Adrenal gland (tissue), 12 donors: ENCODE measurements around the gene NCKAP5L. TPM values are rescaled to one million over a fixed set of nuclear protein-coding genes. Genes with fewer than 3 reads are reported as not detected.

Experiments used
- DNase-seq, 7 donors: peaks; one replicate each; pipeline ENCODE4 v3.0.0-alpha.2; 2019 to 2020
- H3K27ac ChIP-seq, 5 donors: fragments of 200-600 bp; sonication (generic) in 4 of 5; 1 replicate in 3 of 5; 2 replicates in 2 of 5; pipeline versions ENCODE4 v1.5.1 to v1.8.0; 2016 to 2020; ENCODE audit warnings: mild to moderate bottlenecking in 1 of 5
- H3K27me3 ChIP-seq: fragments of 200-600 bp; 2 replicates; pipeline ENCODE4 v1.8.0; 2021
- H3K36me3 ChIP-seq, 2 donors: fragments of 200-600 bp; replicated peaks in 1 of 2; 1 replicate in 1 of 2; 2 replicates in 1 of 2; pipeline versions ENCODE4 v1.5.1 to v1.8.0; 2018 to 2022
- H3K4me1 ChIP-seq, 2 donors: fragments of 200-600 bp; replicated peaks in 1 of 2; 1 replicate in 1 of 2; 2 replicates in 1 of 2; pipeline versions ENCODE4 v1.5.1 to v1.8.0; 2018 to 2021
- H3K4me3 ChIP-seq, 4 donors: fragments of 200-600 bp; sonication (generic) in 3 of 4; one replicate each; pipeline ENCODE4 v1.5.1; 2016 to 2018
- H3K9me3 ChIP-seq, 3 donors: fragments of 200-600 bp; sonication (generic) in 1 of 3; replicated peaks in 1 of 3; 1 replicate in 2 of 3; 2 replicates in 1 of 3; pipeline versions ENCODE4 v1.5.1 to v1.8.0; 2016 to 2021
- POLR2A ChIP-seq, 2 donors: fragments of 450-650 bp; IDR thresholded peaks; one replicate each; pipeline ENCODE4 v1.6.1; 2017; ENCODE audit warnings: antibody characterized with exemption in 2 of 2, mild to moderate bottlenecking in 2 of 2, moderate library complexity in 1 of 2
- WGBS, 4 donors: extraction: QIAGEN DNeasy Blood & Tissue Kit in 2 of 4; methylation state at CpG; one replicate each; pipeline versions ENCODE4 v1.1.5 to v1.1.7; 2013 to 2017; 5-methylcytosine and 5-hydroxymethylcytosine counted together
- intact Hi-C, 2 donors: fragments of 100-400 bp; cut with DNase I; formaldehyde crosslinking; loops; one replicate each; pipeline versions ENCODE4 v1.14.1 to v1.15.0; 2022 to 2023
- polyA plus RNA-seq, 3 donors: library from polyadenylated mRNA; stranded (reverse); fragments of 200-250 nt in 2 of 3; fragments of 350-450 nt in 1 of 3; fragmentation: Illumina TruSeq in 1 of 3; extraction: RNeasy Lipid Tissue Mini Kit (QIAGEN cat#74804) in 1 of 3; gene quantifications; one replicate each; pipeline ENCODE4 v1.2.3, GENCODE V29; 2013 to 2014
- total RNA-seq, 9 donors: library from RNA; depleted of rRNA in 4 of 9; stranded (reverse); fragments of >200 nt in 4 of 9; fragments of 120-200 nt in 1 of 9; fragmentation: NEBNext Ultra II Directional in 1 of 9; extraction: Animal tissue kit (Norgen Biotek cat#: 25700) in 1 of 9; gene quantifications; one replicate each; pipeline versions ENCODE4 v1.1.0 to v1.2.4, GENCODE V29; 2013 to 2023
- TF ChIP-seq, protein P1 (sequence below), 6 experiments: fragments of 450-650 bp in 4 of 6; fragments of 200-600 bp in 2 of 6; sonication (generic) in 1 of 6; IDR thresholded peaks; 1 replicate in 5 of 6; 2 replicates in 1 of 6; pipeline versions ENCODE4 v1.5.1 to v1.8.0; 2016 to 2021; ENCODE audit warnings: antibody characterized with exemption in 6 of 6, mild to moderate bottlenecking in 2 of 6, moderate library complexity in 1 of 6
- donor health status: healthy with polysubstance abuse.
- donor health status: Bipolar disorder and iron deficiency.
- donor health status: DM: yes; HTN: yes; CAD: no.
- donor health status: DM: no; HTN: no; CAD: no.
- donor health status: DM: no; HTN: no; CAD: no.
- donor health status: DM: yes; HTN: yes; CAD: no.

The NCKAP5L gene
- total and polyA plus RNA-seq, 12 donors, result 5.5 to 143 (median 38.4) TPM

DNA sequence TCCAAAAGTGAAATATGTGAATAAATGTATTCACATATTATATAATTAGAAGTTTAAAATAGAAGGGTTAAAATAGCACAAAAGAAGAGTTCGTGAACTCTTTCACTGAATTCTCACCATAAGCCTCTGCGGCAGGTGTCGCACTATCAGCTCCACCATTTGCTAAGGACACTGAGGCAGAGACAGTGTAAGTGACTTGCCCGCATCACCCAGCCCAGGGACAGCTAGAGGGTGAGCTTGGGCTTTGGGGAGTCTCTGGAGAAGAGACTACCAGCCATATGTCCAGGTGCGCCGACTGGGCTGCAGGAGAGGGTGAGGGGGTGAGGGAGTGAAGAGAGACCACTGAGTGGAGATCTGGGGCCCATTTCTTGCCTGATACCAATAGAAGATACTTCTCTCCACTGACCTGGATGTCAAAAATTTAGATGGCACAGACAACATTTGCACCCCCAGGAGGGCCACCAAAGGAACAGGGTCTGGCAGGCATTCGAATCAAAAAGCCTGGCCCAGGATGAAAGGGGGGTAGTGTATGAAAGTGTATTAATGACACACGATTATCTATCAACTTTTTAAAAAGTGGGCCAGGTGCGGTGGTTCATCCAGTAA, 47.0 kb upstream of the NCKAP5L start:
- Histone ChIP-seq H3K27me3 (no peaks in the 10 kb centered on the region), H3K4me1 (peaks cover 0 to 10% of the 10 kb centered on the region in 2 donors), H3K9me3 (no peaks in the 10 kb centered on the region), H3K27ac (no peak overlapping the region), H3K4me3 (no peak overlapping the region), H3K36me3 (no peaks in the 10 kb centered on the region)
- WGBS, 4 donors, result 89 to 93% (median 91%) methylated on average over 9 of the region's 9 CpGs
- peak in 1 of 7 donors; percentile 45 for DNase-seq
- no peak for TF ChIP-seq POLR2A (IDR thresholded peaks at IDR 0.05)
- TF ChIP-seq, protein P1, sequence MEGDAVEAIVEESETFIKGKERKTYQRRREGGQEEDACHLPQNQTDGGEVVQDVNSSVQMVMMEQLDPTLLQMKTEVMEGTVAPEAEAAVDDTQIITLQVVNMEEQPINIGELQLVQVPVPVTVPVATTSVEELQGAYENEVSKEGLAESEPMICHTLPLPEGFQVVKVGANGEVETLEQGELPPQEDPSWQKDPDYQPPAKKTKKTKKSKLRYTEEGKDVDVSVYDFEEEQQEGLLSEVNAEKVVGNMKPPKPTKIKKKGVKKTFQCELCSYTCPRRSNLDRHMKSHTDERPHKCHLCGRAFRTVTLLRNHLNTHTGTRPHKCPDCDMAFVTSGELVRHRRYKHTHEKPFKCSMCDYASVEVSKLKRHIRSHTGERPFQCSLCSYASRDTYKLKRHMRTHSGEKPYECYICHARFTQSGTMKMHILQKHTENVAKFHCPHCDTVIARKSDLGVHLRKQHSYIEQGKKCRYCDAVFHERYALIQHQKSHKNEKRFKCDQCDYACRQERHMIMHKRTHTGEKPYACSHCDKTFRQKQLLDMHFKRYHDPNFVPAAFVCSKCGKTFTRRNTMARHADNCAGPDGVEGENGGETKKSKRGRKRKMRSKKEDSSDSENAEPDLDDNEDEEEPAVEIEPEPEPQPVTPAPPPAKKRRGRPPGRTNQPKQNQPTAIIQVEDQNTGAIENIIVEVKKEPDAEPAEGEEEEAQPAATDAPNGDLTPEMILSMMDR (IDR thresholded peaks at IDR 0.05), result no peak
- intact Hi-C loops, result no loop called here

DNA sequence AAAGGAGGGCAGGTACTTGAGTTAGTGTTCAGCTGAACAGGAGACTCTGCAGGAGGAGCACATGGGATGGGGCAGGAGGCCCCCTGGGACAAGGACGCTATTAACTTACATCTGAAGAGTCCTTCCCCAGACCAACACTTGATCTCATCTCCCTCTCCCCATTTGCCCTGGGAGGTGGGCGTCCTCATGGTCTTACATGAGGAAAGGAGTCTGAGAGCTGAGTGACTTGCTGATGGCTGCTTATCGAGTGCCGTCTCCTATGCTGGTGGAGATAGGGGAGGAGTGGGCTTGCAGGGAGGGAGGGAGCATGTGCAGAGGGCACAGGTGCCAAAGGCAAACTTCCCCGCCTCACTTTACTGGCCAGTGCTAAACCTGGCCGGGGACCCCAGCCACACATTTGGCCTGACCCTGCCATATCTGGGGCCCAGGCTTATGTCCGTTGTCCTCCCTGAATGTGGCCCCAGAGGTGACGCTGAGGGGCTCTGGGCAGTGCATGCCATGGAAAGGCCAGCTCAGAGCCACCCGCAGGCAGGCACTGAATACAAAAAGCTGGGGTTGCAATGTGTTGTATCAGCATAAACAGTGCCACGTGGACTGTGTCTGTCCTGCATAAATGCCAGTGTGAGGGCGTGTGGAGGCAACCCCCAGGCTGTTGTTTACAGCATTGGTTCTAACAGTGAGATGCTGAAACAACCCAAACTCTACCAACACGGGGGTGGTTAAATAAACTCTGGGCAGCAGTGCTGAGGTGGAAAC, 46.1 kb upstream of the NCKAP5L start:
- no peak for TF ChIP-seq POLR2A (IDR thresholded peaks at IDR 0.05)
- TF ChIP-seq, protein P1 (IDR thresholded peaks at IDR 0.05), result no peak
- Histone ChIP-seq H3K27ac (no peak overlapping the region), H3K4me3 (no peak overlapping the region), H3K36me3 (no peaks in the 10 kb centered on the region), H3K4me1 (peaks cover 0 to 11% of the 10 kb centered on the region in 2 donors), H3K9me3 (no peaks in the 10 kb centered on the region), H3K27me3 (no peaks in the 10 kb centered on the region)
- DNase-seq, result peak in 1 of 7 donors; percentile 50
- intact Hi-C loops, result no loop called here
- WGBS, 4 donors, result 70 to 80% (median 75%) methylated on average over 8 to 12 of the region's 12 CpGs

DNA sequence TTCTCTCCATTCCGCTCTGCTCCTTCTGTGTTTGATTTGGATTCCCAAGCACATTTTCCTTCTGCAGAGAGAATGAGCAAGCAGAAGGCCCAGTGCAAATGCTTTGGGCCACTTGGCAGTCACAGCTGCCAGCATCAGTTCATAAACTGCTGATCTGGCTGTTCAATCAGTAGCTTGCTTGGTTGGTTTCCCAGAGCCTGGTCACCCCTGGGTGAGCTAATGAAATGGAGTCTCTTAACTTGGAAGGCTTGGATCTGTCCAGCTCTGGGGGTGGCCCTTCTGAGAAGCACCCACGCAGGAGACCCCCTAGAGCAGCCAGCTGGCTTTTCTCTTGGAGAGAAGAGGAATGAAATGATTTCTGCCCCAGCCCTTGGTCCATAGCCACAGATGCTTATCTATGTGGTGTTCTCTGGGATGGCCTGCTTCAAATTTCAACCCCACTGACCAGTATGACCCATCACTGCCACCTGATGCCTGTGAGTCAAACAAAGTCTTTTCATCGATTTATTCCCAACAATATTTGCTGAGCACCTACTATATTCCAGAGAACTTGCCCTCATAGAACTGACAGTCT, 45.2 kb upstream of the NCKAP5L start:
- Histone ChIP-seq H3K27ac (no peak overlapping the region), H3K36me3 (no peaks in the 10 kb centered on the region), H3K27me3 (no peaks in the 10 kb centered on the region), H3K9me3 (no peaks in the 10 kb centered on the region), H3K4me3 (no peak overlapping the region), H3K4me1 (peaks cover 0 to 20% of the 10 kb centered on the region in 2 donors)
- TF ChIP-seq, protein P1 (IDR thresholded peaks at IDR 0.05), result no peak
- no peak for TF ChIP-seq POLR2A (IDR thresholded peaks at IDR 0.05)
- intact Hi-C loops, result no loop called here
- peak in 1 of 7 donors; percentile 71 for DNase-seq
- WGBS, 4 donors, result 76 to 93% (median 79%) methylated on average over 3 of the region's 3 CpGs

DNA sequence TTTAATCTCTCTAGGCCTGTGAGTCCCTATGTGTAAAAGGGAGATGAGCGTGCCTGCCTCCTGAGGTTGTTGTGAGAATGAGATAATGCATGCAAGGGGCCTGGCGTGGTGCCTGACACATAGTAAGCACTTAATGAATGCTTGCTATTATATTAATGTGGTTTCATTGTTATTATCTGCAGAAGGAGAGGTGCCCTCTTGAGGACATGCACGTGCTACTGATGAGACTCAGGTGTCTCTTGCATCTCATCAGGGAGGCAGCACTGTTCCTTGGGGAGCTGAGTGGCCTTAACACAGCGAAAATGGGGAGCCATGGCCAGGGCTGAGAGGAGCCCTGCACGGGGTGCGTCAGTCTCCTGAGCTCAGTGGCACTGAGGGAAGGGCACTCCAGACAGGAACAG, 44.6 kb upstream of the NCKAP5L start:
- intact Hi-C loops, result no loop called here
- peak in 1 of 7 donors; percentile 67 for DNase-seq
- Histone ChIP-seq H3K4me3 (no peak overlapping the region), H3K27ac (no peak overlapping the region), H3K9me3 (no peaks in the 10 kb centered on the region), H3K27me3 (no peaks in the 10 kb centered on the region), H3K4me1 (peaks cover 0 to 25% of the 10 kb centered on the region in 2 donors), H3K36me3 (no peaks in the 10 kb centered on the region)
- TF ChIP-seq POLR2A (IDR thresholded peaks at IDR 0.05), result no peak
- TF ChIP-seq, protein P1 (IDR thresholded peaks at IDR 0.05), result no peak
- 78 to 84% (median 79%) methylated on average over 4 to 6 of the region's 6 CpGs for WGBS, 4 donors
